GM12874 (cell line): Measurements from ENCODE around the gene PRKAG2.

Experiments
- TF ChIP-seq, protein P1 (sequence below): IDR thresholded peaks from 2 replicates; pipeline ENCODE4 v1.5.1; 2011; ENCODE audit warnings: low read depth, mild to moderate bottlenecking, control low read depth, low read length, moderate library complexity; ENCODE audit not compliant: insufficient read depth

PRKAG2 gene

DNA sequence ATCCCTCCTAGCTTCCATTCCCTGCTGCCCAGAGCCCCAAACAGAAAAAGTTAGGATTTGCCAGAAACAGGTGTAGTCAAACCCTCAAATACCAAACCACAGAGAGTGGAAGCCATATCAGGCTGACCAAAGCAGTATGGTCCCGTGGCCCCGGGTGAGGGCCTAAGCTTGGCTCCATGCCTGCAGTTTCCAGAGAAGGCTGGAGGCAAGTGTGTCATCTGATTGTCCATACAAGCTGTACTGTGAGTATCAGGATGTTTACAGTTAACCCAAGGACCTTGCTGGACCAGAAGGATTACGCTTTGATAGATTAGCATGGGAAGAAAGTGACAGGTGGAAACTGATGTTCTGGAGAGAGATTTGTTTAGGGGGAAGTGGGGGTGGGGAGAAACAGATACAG, 96.3 kb downstream of the PRKAG2 start:
- TF ChIP-seq, protein P1, sequence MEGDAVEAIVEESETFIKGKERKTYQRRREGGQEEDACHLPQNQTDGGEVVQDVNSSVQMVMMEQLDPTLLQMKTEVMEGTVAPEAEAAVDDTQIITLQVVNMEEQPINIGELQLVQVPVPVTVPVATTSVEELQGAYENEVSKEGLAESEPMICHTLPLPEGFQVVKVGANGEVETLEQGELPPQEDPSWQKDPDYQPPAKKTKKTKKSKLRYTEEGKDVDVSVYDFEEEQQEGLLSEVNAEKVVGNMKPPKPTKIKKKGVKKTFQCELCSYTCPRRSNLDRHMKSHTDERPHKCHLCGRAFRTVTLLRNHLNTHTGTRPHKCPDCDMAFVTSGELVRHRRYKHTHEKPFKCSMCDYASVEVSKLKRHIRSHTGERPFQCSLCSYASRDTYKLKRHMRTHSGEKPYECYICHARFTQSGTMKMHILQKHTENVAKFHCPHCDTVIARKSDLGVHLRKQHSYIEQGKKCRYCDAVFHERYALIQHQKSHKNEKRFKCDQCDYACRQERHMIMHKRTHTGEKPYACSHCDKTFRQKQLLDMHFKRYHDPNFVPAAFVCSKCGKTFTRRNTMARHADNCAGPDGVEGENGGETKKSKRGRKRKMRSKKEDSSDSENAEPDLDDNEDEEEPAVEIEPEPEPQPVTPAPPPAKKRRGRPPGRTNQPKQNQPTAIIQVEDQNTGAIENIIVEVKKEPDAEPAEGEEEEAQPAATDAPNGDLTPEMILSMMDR, result no peak

- TF ChIP-seq, protein P1, result no peak
Measured at GRCh38 chr7:151779678-151780077, 97.2 kb downstream of the PRKAG2 start.

- TF ChIP-seq, protein P1, result no peak
Measured at GRCh38 chr7:151779255-151779654, 97.7 kb downstream of the PRKAG2 start.

DNA sequence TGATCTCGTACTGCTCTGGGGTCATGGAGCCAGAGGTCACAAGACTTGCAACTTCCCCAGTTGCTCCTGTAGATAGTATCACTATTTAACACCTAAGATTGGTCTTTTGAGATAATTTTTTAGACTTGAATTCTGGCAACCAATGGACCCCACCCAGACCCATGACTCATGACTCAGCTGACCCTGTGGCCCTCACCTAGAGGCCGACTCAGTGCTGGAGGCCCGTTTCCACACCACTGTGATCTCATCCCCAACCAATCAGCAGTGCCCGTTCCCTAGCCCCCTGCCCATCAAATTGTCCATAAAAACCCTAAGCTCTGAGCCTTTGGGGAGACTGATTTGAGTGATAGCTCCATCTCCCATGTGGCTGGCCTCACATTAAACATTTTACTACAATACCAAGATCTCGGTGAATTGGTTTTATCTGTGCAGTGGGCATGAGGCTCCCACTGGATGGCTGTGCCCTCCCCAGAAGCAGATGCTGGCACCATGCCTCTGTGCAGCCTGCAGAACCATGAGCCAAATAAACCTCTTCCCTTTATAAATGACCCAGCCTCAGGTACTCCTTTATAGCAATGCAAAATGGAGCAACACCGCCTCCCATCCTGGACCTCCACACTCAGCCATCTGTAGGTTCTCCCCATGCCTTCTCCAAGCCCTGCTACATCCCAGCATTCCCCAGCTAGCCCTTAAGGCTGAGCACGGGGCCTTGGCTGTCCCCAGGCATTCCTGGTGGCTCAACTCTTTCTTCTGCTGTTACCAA, 98.8 kb downstream of the PRKAG2 start:
- TF ChIP-seq, protein P1, result no peak

DNA sequence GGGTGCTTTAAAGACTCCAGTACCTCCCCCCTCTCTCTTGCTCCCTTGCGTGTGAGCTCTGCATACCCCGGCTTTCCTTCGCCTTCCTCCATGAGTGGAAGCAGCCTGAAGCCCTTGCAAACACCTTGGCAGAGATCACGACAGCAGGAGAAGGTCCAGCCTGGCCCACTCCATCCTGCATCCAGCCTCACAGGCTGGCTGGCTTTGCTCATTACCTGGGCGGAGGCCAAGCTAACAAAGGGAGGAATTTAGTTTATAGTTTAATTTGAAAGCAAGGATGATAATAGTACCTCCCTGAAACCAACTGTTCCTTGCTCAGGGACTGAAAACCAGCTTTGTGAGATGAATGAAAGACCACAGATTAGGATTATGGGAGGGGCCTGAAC, 99.4 kb downstream of the PRKAG2 start:
- TF ChIP-seq, protein P1, result no peak

GRCh38 chr7:151776876-151777494, 99.9 kb downstream of the PRKAG2 start:
- TF ChIP-seq, protein P1, result no peak

DNA sequence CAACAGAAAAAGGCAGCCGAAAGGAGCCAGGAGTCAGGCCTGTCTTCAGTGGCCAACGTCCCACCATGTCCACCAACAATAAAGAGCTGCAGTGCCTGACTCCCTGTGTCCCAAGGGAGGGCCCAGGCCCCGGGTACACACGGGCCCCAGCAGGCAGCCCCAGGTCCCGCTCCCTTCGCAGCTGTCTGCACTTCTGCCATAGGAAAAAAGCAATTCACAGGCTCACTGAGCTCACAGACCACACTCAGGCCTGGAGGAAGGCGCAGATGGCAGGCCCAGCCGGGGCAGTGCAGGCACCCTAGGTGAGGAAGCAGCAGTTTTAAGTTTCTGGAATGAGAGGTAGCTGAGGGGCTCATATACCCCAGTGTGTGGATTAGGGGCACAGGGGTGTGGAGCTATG, 100.5 kb downstream of the PRKAG2 start:
- TF ChIP-seq, protein P1, result no peak
